Measurements from ENCODE around the gene SLC25A45.
A peak's percentile ranks its signal among the peaks of the same experiment; 100 is the strongest.

Gene SLC25A45

DNA sequence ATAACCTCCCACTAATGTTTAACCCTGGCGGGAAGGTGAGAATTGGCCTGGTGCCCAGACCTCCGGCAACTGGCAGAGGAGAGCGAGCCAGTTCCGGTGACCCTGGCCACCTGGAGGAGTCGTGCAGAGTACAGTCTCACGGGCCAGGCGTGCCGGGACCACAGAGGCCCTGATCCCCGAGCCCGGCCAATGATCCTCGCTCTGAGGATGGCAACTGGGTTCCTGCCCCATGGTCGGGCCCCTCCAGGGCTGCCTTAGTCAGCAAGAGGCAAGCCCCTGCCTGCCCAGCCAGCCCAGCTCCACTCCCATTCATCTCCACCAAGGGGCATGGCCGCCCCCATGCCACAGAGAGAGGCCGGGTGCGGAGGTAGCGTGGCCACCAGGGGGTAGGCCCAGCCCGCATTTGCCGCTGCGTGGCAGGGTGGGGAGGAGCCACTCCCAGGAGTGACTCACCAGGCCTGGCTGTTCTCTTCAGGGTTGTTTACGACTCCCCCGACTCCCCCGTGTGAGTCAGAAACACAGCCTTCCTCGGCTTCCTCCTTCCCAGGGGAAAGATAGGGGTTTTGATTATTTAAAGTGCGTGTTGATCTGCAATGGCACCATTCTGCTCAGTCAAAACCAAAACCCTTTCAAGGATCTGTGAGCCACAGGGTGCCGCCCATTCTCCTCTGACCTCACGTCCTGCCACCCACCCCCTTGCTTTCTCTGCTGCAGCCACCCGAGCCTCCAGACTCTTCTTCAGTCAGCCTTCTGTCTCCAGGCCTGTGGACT, at the start of gene SLC25A45:
TSS of gene SLC25A45 (minus strand) at position 614 of the 771 bp plus-strand sequence. CDS start 695 bp downstream, outside the sequence.
- peak; percentile 64 for DNase-seq

DNA sequence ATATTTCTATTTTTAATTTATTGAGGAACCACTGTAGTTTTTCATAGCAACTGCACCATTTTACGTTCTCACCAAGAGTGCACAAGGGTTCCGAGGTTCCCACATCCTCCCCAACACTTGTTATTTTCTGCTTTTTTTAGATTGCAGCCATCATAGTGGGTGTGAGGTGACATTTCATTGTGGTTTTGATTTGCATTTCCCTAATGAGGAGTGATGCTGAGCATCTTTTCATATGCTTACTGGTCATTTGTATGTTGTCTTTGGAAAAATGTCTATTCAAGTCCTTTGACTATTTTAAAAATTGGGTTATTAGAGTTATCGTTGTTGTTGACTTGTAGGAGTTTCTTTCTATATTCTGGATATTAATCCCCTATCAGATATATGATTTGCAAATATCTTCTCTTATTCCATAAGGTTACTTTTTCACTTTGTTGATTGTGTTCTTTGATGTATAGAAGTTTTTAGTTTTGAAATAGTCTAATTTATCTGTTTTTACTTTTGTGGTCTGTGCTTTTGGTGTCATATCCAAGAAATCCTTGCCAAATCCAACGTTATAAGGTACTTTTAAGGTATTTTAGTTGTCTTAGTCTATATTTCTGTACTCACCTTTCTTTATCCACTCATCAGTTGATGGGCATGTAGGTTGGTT, 49.1 kb upstream of the SLC25A45 start:
- no peak for DNase-seq

- no peak for DNase-seq
Observed at GRCh38 chr11:65430406-65431217, 48.2 kb upstream of the SLC25A45 start.

DNA sequence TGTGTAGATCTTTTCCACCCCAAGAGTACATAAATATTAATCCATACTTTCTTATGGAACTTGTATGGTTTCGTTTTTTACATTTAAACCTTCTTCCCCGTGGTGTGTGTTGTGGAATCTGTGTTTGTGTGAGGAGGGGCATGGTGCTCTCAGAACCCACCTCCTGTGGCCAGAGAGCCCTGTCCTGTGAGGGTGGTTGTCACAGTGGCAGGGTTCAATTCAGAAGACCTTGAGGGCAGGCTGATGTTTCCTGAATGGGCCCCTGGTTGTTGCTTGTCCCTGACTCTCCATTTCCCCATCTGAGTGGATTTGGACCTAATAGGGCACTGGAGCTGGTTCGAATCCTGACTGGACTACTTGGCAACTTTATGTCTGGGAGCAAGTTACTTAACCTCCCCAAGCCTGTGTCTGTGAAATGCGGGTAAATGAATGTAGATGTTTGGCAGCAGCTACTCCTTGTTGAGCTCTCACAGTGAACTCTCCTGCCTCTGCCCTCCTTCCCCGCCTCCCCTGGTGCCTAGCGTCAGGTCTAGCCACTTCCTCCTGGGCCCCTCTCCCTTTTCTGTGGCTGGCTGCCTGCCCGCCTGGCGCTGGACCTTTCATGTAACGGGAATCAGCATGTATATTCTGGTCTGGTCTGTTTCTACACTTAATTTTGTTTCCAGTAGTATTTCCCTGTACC, 47.4 kb upstream of the SLC25A45 start:
- no peak for DNase-seq

- DNase-seq = no peak
Observed at GRCh38 chr11:65429068-65429681, 46.7 kb upstream of the SLC25A45 start.

- no peak for DNase-seq
Observed at GRCh38 chr11:65428578-65429067, 46.2 kb upstream of the SLC25A45 start.

GRCh38 chr11:65427691-65428577, 45.5 kb upstream of the SLC25A45 start:
- no peak for DNase-seq

GRCh38 chr11:65426839-65427690, 44.6 kb upstream of the SLC25A45 start:
- DNase-seq = no peak

DNA sequence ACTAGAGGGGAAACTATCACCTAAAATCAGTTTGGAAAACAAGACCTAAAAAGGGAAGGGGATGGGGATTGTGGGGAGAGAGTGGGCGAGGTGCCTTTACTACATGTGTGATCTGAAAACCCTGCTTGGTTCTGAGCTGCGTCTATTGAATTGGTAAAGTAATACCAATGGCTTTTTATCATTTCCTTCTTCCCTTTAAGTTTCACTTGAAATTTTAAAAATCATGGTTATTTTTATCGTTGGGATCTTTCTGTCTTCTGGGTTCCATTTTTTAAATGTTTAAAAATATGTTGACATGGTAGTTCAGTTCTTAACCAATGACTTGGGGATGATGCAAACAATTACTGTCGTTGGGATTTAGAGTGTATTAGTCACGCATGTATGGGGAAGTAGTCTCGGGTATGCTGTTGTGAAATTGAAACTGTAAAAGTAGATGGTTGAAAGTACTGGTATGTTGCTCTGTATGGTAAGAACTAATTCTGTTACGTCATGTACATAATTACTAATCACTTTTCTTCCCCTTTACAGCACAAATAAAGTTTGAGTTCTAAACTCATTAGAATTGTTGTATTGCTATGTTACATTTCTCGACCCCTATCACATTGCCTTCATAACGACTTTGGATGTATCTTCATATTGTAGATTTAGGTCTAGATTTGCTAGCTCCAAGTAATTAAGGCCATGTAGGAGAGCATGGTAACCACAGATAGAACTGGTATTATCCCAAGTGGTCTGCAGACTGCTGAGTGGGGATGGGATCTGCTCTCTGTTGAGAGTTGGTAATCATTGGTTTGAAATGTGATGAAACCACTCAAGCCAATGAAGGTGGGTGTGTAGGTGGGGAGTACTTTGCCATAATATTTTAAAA, 43.8 kb upstream of the SLC25A45 start:
- no peak for DNase-seq

DNA sequence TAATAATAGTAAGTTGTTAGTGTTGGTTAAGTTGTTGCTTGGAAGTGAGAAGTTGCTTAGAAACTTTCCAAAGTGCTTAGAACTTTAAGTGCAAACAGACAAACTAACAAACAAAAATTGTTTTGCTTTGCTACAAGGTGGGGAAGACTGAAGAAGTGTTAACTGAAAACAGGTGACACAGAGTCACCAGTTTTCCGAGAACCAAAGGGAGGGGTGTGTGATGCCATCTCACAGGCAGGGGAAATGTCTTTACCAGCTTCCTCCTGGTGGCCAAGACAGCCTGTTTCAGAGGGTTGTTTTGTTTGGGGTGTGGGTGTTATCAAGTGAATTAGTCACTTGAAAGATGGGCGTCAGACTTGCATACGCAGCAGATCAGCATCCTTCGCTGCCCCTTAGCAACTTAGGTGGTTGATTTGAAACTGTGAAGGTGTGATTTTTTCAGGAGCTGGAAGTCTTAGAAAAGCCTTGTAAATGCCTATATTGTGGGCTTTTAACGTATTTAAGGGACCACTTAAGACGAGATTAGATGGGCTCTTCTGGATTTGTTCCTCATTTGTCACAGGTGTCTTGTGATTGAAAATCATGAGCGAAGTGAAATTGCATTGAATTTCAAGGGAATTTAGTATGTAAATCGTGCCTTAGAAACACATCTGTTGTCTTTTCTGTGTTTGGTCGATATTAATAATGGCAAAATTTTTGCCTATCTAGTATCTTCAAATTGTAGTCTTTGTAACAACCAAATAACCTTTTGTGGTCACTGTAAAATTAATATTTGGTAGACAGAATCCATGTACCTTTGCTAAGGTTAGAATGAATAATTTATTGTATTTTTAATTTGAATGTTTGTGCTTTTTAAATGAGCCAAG, 42.9 kb upstream of the SLC25A45 start:
- DNase-seq = no peak

DNA sequence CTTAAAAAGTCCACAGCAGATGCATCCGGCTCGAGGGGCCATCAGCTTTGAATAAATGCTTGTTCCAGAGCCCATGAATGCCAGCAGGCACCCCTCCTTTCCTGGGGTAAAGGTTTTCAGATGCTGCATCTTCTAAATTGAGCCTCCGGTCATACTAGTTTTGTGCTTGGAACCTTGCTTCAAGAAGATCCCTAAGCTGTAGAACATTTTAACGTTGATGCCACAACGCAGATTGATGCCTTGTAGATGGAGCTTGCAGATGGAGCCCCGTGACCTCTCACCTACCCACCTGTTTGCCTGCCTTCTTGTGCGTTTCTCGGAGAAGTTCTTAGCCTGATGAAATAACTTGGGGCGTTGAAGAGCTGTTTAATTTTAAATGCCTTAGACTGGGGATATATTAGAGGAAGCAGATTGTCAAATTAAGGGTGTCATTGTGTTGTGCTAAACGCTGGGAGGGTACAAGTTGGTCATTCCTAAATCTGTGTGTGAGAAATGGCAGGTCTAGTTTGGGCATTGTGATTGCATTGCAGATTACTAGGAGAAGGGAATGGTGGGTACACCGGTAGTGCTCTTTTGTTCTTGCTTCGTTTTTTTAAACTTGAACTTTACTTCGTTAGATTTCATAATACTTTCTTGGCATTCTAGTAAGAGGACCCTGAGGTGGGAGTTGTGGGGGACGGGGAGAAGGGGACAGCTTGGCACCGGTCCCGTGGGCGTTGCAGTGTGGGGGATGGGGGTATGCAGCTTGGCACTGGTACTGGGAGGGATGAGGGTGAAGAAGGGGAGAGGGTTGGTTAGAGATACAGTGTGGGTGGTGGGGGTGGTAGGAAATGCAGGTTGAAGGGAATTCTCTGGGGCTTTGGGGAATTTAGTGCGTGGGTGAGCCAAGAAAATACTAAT, 42.0 kb upstream of the SLC25A45 start:
- no peak for DNase-seq

- DNase-seq = no peak
Observed at GRCh38 chr11:65423516-65424204, 41.2 kb upstream of the SLC25A45 start.

DNA sequence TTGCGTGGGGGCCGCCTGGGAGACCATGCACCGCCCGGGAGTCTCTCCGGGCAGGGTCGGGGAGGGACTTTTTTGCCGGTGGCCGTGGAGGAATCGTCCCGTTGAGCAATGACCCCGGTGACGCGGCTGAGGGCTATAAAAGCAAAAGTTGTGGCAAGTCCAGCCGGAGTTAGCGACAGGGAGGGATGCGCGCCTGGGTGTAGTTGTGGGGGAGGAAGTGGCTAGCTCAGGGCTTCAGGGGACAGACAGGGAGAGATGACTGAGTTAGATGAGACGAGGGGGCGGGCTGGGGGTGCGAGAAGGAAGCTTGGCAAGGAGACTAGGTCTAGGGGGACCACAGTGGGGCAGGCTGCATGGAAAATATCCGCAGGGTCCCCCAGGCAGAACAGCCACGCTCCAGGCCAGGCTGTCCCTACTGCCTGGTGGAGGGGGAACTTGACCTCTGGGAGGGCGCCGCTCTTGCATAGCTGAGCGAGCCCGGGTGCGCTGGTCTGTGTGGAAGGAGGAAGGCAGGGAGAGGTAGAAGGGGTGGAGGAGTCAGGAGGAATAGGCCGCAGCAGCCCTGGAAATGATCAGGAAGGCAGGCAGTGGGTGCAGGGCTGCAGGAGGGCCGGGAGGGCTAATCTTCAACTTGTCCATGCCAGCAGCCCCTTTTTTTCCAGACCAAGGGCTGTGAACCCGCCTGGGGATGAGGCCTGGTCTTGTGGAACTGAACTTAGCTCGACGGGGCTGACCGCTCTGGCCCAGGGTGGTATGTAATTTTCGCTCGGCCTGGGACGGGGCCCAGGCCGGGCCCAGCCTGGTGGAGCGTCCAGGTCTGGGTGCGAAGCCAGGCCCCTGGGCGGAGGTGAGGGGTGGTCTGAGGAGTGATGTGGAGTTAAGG, 40.4 kb upstream of the SLC25A45 start, which contains the start of gene NEAT1:
TSS of gene NEAT1 (plus strand) at position 166 of the 883 bp plus-strand sequence.
- no peak for DNase-seq

- no peak for DNase-seq
Observed at GRCh38 chr11:65421794-65422632, 39.6 kb upstream of the SLC25A45 start.
